GM23338 (cell line): ENCODE measurements around the gene SLIT1. TPM values are rescaled to one million over a fixed set of nuclear protein-coding genes. Genes with fewer than 3 reads are reported as not detected.

Experiments
- ATAC-seq: fragments of 200-7000 bp; cut with Tn5 transposase; 3 replicates; pipeline ENCODE4 v1.9.1; 2020
- DNase-seq: peaks from one replicate; pipeline ENCODE4 v3.0.0-alpha.2; 2015; ENCODE audit warnings: low spot score
- H2AFZ ChIP-seq: fragments of 200-600 bp; sonication (generic); 2 replicates; pipeline ENCODE4 v1.8.0; 2016; ENCODE audit warnings: antibody characterized with exemption, mild to moderate bottlenecking, moderate library complexity
- H3F3A ChIP-seq: fragments of 200-600 bp; sonication (generic); replicated peaks from 2 replicates; pipeline ENCODE4 v1.8.0; 2017; ENCODE audit warnings: antibody characterized with exemption, mixed run types, low read depth
- H3K27ac ChIP-seq: fragments of 200-600 bp; sonication (generic); 2 replicates; pipeline ENCODE4 v1.6.1; 2016; ENCODE audit warnings: low read depth
- H3K27me3 ChIP-seq: fragments of 200-600 bp; sonication (generic); 2 replicates; pipeline ENCODE4 v1.8.0; 2016; ENCODE audit warnings: mild to moderate bottlenecking, mixed run types, moderate library complexity; ENCODE audit not compliant: insufficient read depth
- H3K36me3 ChIP-seq: fragments of 200-600 bp; sonication (generic); 2 replicates; pipeline ENCODE4 v1.8.0; 2016; ENCODE audit warnings: mild to moderate bottlenecking; ENCODE audit not compliant: insufficient read depth
- H3K4me1 ChIP-seq: fragments of 200-600 bp; sonication (generic); 2 replicates; pipeline ENCODE4 v1.8.0; 2016; ENCODE audit warnings: mild to moderate bottlenecking, moderate library complexity; ENCODE audit not compliant: insufficient read depth
- H3K4me2 ChIP-seq: fragments of 200-600 bp; sonication (generic); 2 replicates; pipeline ENCODE4 v1.7.1; 2017; ENCODE audit warnings: mixed run types
- H3K4me3 ChIP-seq: fragments of 200-600 bp; sonication (generic); 2 replicates; pipeline ENCODE4 v1.6.1; 2016; ENCODE audit warnings: mixed run types
- H3K79me2 ChIP-seq: fragments of 200-600 bp; sonication (generic); replicated peaks from 2 replicates; pipeline ENCODE4 v1.8.0; 2017; ENCODE audit warnings: mild to moderate bottlenecking; ENCODE audit not compliant: insufficient read depth
- H3K9me2 ChIP-seq: fragments of 200-600 bp; sonication (generic); 2 replicates; pipeline ENCODE4 v1.8.0; 2017; ENCODE audit not compliant: insufficient read depth
- H4K20me1 ChIP-seq: fragments of 200-600 bp; sonication (generic); replicated peaks from 2 replicates; pipeline ENCODE4 v1.8.0; 2017; ENCODE audit warnings: mild to moderate bottlenecking; ENCODE audit not compliant: insufficient read depth
- H3K27ac Mint-ChIP-seq: 2 replicates; pipeline ENCODE4 v1.8.0; 2020; ENCODE audit warnings: inconsistent platforms, mild to moderate bottlenecking, moderate library complexity, mixed read lengths
- H3K27me3 Mint-ChIP-seq: 3 replicates; pipeline ENCODE4 v1.8.0; 2022; ENCODE audit warnings: low read depth, mild to moderate bottlenecking, moderate library complexity, mixed read lengths, inconsistent platforms; ENCODE audit not compliant: insufficient read depth, poor library complexity
- H3K36me3 Mint-ChIP-seq: 3 replicates; pipeline ENCODE4 v1.8.0; 2021; ENCODE audit warnings: low read depth, mild to moderate bottlenecking, inconsistent platforms, moderate library complexity, mixed read lengths
- H3K4me1 Mint-ChIP-seq: 3 replicates; pipeline ENCODE4 v1.8.0; 2020; ENCODE audit warnings: mild to moderate bottlenecking, inconsistent platforms, mixed read lengths
- H3K4me3 Mint-ChIP-seq: 3 replicates; pipeline ENCODE4 v1.8.0; 2021; ENCODE audit warnings: moderate library complexity, mild to moderate bottlenecking, inconsistent platforms, mixed read lengths
- H3K9me3 Mint-ChIP-seq: 3 replicates; pipeline ENCODE4 v1.8.0; 2020; ENCODE audit warnings: moderate library complexity, mild to moderate bottlenecking, inconsistent platforms, mixed read lengths
- CREB1 ChIP-seq: fragments of 250-450 bp; sonication (Bioruptor Pico); IDR thresholded peaks from 2 replicates; pipeline ENCODE4 v1.5.0; 2020; ENCODE audit warnings: low read depth, mild to moderate bottlenecking, moderate library complexity
- ETS1 ChIP-seq: IDR thresholded peaks from 2 replicates; pipeline ENCODE4 v1.6.1; 2016; ENCODE audit warnings: antibody characterized with exemption
- EZH2 ChIP-seq: fragments of 200-600 bp; sonication (generic); IDR thresholded peaks from one replicate; pipeline ENCODE4 v1.8.0; 2017; ENCODE audit warnings: antibody characterized with exemption, mild to moderate bottlenecking, low read depth; ENCODE audit not compliant: unreplicated experiment
- EZH2phosphoT487 ChIP-seq: fragments of 200-600 bp; sonication (generic); IDR thresholded peaks from one replicate; pipeline ENCODE4 v1.8.1; 2018; ENCODE audit warnings: antibody characterized with exemption; ENCODE audit not compliant: unreplicated experiment
- JUNB ChIP-seq: IDR thresholded peaks from one replicate; pipeline ENCODE4 v1.6.1; 2016; ENCODE audit warnings: antibody characterized with exemption; ENCODE audit not compliant: unreplicated experiment
- NANOG ChIP-seq: IDR thresholded peaks from 2 replicates; pipeline ENCODE4 v1.6.1; 2016; ENCODE audit warnings: antibody characterized with exemption, borderline replicate concordance
- POLR2AphosphoS5 ChIP-seq: IDR thresholded peaks from 2 replicates; pipeline ENCODE4 v1.6.1; 2016; ENCODE audit warnings: antibody characterized with exemption, low read depth
- REST ChIP-seq: IDR thresholded peaks from one replicate; pipeline ENCODE4 v1.6.1; 2018; ENCODE audit warnings: antibody characterized with exemption; ENCODE audit not compliant: unreplicated experiment
- STAT1 ChIP-seq: IDR thresholded peaks from one replicate; pipeline ENCODE4 v1.6.1; 2016; ENCODE audit warnings: antibody characterized with exemption; ENCODE audit not compliant: unreplicated experiment
- ZNF331 ChIP-seq: fragments of 250-450 bp; sonication (Bioruptor Pico); IDR thresholded peaks from 2 replicates; pipeline ENCODE4 v1.5.0; 2020; ENCODE audit warnings: low read depth, mild to moderate bottlenecking, moderate library complexity
- polyA plus RNA-seq: library from polyadenylated mRNA; unstranded; fragments of >200 nt; fragmentation: Nextera tagmentation; extraction: Ambion mirVana; gene quantifications from 2 replicates; pipeline ENCODE4 v1.2.1, GENCODE V29; 2016
- total RNA-seq: library from RNA; depleted of rRNA; stranded (reverse); fragments of >200 nt; shearing (Covaris generic); gene quantifications from 2 replicates; pipeline ENCODE4 v1.2.3, GENCODE V29; 2014
- TF ChIP-seq, protein P1 (sequence below), 2 experiments: fragments of 200-600 bp in 1 of 2; sonication (generic) in 1 of 2; conservative IDR thresholded peaks; 2 replicates each; pipeline versions ENCODE4 v1.5.1 to v1.6.1; 2016 to 2017; ENCODE audit warnings: antibody characterized with exemption in 2 of 2, low read depth in 2 of 2, mild to moderate bottlenecking in 2 of 2, moderate library complexity in 1 of 2

Gene SLIT1
- total and polyA plus RNA-seq, 2 experiments from 2014 or later, result 0.76 to 1.7 TPM

- no peaks in the 10 kb centered on the region for H3K27me3 ChIP-seq
- no peaks in the 10 kb centered on the region for H3K79me2 ChIP-seq
- DNase-seq (no peak), ATAC-seq (no peak)
- peaks cover 5% of the 10 kb centered on the region; the same call in 1 of the 3 replicates for H3K9me3 Mint-ChIP-seq
- no peaks in the 10 kb centered on the region for H3K4me1 Mint-ChIP-seq
- H3K27me3 Mint-ChIP-seq, result peaks cover 11% of the 10 kb centered on the region
- H3K36me3 ChIP-seq, result no peaks in the 10 kb centered on the region; the same call in 1 of the 2 replicates
- H3K4me3 Mint-ChIP-seq, result no peak overlapping the region
- H3K9me2 ChIP-seq, result no peaks in the 10 kb centered on the region
- TF ChIP-seq CREB1 (CRISPR knock-in tag), result no peak
- TF ChIP-seq JUNB, result no peak
- no peak for TF ChIP-seq EZH2
- no peaks in the 10 kb centered on the region; the same call in 2 of the 3 replicates for H3K36me3 Mint-ChIP-seq
- no peak overlapping the region for H2AFZ ChIP-seq
- no peak overlapping the region for H3K4me3 ChIP-seq
- no peaks in the 10 kb centered on the region for H3F3A ChIP-seq
- no peaks in the 10 kb centered on the region for H3K4me1 ChIP-seq
- H3K27ac Mint-ChIP-seq, result no peak overlapping the region
- no peak overlapping the region for H3K27ac ChIP-seq
- H3K4me2 ChIP-seq, result no peak overlapping the region
- no peaks in the 10 kb centered on the region for H4K20me1 ChIP-seq
These were observed 173.3 kb downstream of the SLIT1 start for GRCh38 chr10:97012470-97012869.

- Mint-ChIP-seq H3K27me3 (peaks cover 7% of the 10 kb centered on the region), H3K36me3 (peaks cover 9% of the 10 kb centered on the region), H3K9me3 (peaks cover 16% of the 10 kb centered on the region; the same call in 2 of the 3 replicates), H3K27ac (no peak overlapping the region), H3K4me3 (no peak overlapping the region), H3K4me1 (0 out of 3 replicates have a peak, but pooled peaks cover under 1% of the 10 kb centered on the region)
- H3F3A ChIP-seq, result no peaks in the 10 kb centered on the region
- H3K9me2 ChIP-seq, result no peaks in the 10 kb centered on the region
- no peak for TF ChIP-seq ETS1
- no peak for TF ChIP-seq ZNF331 (CRISPR knock-in tag)
- no peak for TF ChIP-seq POLR2AphosphoS5
- no peak for TF ChIP-seq STAT1
- TF ChIP-seq JUNB, result no peak
- no peak for TF ChIP-seq EZH2phosphoT487
- H3K4me3 ChIP-seq, result no peak overlapping the region
- H3K27ac ChIP-seq, result no peak overlapping the region
- H3K36me3 ChIP-seq, result no peaks in the 10 kb centered on the region; the same call in 1 of the 2 replicates
- H3K4me1 ChIP-seq, result no peaks in the 10 kb centered on the region
- no peaks in the 10 kb centered on the region for H3K79me2 ChIP-seq
- ATAC-seq (no peak), DNase-seq (no peak)
- no peak overlapping the region for H2AFZ ChIP-seq
- no peaks in the 10 kb centered on the region for H3K27me3 ChIP-seq
- H4K20me1 ChIP-seq, result no peaks in the 10 kb centered on the region
- no peak overlapping the region for H3K4me2 ChIP-seq
These were observed 174.4 kb downstream of the SLIT1 start for GRCh38 chr10:97011397-97011796.

DNA sequence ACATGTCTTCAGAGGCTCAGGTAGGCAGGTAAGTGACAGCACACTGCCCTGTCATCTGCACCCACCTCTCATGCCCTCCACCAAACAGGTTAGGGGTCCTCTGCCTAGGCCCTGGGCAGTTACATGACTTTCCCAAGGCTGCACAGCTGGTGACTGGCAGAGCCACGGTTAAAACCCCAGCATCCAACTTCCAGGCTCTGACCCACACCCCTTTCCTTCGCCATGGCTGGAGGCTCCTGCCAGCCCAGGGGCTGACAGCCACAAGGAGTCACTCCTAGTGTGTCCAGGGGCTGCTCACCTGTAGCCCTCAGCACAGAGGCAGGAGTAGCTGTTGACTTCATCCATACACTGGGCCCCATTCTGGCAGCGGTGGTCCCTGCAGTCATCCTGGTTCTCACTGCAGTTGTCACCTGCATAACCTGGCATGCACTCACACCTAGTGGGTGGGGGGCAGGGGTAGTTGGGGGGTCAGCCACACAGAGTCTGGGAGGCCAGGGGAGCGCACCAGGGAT, 175.0 kb downstream of the SLIT1 start:
- H3K9me2 ChIP-seq, result no peaks in the 10 kb centered on the region
- no peak for TF ChIP-seq CREB1 (CRISPR knock-in tag)
- TF ChIP-seq POLR2AphosphoS5, result no peak
- no peak for TF ChIP-seq EZH2phosphoT487
- TF ChIP-seq NANOG, result no peak
- no peak for TF ChIP-seq JUNB
- TF ChIP-seq, protein P1, sequence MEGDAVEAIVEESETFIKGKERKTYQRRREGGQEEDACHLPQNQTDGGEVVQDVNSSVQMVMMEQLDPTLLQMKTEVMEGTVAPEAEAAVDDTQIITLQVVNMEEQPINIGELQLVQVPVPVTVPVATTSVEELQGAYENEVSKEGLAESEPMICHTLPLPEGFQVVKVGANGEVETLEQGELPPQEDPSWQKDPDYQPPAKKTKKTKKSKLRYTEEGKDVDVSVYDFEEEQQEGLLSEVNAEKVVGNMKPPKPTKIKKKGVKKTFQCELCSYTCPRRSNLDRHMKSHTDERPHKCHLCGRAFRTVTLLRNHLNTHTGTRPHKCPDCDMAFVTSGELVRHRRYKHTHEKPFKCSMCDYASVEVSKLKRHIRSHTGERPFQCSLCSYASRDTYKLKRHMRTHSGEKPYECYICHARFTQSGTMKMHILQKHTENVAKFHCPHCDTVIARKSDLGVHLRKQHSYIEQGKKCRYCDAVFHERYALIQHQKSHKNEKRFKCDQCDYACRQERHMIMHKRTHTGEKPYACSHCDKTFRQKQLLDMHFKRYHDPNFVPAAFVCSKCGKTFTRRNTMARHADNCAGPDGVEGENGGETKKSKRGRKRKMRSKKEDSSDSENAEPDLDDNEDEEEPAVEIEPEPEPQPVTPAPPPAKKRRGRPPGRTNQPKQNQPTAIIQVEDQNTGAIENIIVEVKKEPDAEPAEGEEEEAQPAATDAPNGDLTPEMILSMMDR (conservative IDR thresholded peaks at IDR 0.05; ENCODE audit: low read depth in 2 of 2), result no peak
- TF ChIP-seq REST, result no peak
- no peak for TF ChIP-seq ETS1
- no peak for TF ChIP-seq STAT1

More for the DNA sequence above, 175.0 kb downstream of the SLIT1 start:
- no peak for DNase-seq
- H4K20me1 ChIP-seq, result no peaks in the 10 kb centered on the region
- no peak overlapping the region for H3K27ac Mint-ChIP-seq
- peaks cover 9% of the 10 kb centered on the region for H3K36me3 Mint-ChIP-seq
- peaks cover 17% of the 10 kb centered on the region; the same call in 2 of the 3 replicates for H3K9me3 Mint-ChIP-seq
- H3K4me2 ChIP-seq, result no peak overlapping the region
- H3F3A ChIP-seq, result no peaks in the 10 kb centered on the region
- no peaks in the 10 kb centered on the region; the same call in 1 of the 2 replicates for H3K4me1 ChIP-seq
- H3K4me3 ChIP-seq, result no peak overlapping the region
- ATAC-seq, result no peak
- no peaks in the 10 kb centered on the region; the same call in 1 of the 2 replicates for H3K36me3 ChIP-seq
- no peak overlapping the region for H3K27ac ChIP-seq
- H3K27me3 Mint-ChIP-seq, result peaks cover 7% of the 10 kb centered on the region
- peaks cover 4% of the 10 kb centered on the region; the same call in 2 of the 3 replicates for H3K4me1 Mint-ChIP-seq
- no peak overlapping the region for H3K4me3 Mint-ChIP-seq
- H3K79me2 ChIP-seq, result no peaks in the 10 kb centered on the region
- no peaks in the 10 kb centered on the region for H3K27me3 ChIP-seq
- H2AFZ ChIP-seq, result no peak overlapping the region
